ENCODE data around the gene NCAPH2. TPM values are rescaled to one million over a fixed set of nuclear protein-coding genes. Genes with fewer than 3 reads are reported as not detected.

Gene NCAPH2
- 100 to 1,000 TPM; 155 to 165 TPM for total RNA-seq
- 36.5 TPM for polyA plus RNA-seq

DNA sequence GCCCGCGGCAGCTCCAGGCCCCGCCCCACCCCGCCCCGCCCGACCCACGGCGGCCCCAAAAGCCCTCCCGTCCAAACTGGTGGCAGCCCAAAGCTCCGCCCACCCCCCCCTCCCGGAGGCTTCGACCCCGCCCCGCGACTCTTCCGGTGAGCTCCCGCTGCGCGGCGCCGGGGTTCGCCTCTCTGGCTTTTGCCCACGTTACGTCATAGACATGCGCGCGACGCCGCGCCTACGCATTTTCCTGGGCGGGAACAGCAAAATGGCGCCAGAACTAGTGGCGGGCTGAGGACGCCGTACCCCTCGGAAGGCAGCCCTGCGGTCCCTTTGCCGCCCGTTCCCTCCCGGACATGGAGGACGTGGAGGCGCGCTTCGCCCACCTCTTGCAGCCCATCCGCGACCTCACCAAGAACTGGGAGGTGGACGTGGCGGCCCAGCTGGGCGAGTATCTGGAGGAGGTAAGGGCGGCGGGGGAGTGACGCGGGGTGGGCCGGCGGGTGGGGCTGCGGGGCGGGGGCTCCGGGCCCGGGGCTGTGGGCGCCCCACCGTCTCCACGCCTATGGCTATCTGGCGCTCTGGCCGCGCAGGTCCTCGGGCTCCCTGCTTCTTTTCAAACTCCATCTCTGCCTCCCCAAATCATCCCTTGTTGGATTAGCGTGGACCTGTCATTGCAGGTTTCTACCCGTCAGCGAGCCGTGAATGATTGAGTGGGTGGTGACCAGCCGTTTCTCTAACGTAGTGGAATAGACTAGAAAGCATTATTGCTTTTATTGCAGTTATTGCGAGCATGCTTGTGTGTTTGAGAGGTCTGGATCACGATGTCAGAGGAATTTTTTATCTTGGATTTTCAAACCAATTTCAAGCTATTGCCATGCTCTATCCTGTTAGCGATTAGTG is at the start of gene NCAPH2:
Gene NCAPH2, plus strand, starts transcription at position 234 of the 894 bp plus-strand sequence. Its CDS starts 114 bp downstream, at position 348.
- H3K9me3 ChIP-seq (ENCODE audit: low read length), result no peaks in the 10 kb centered on the region
- peak within 1 kb of the TSS; percentile 92 to 99 (median 94) for H3K4me3 Mint-ChIP-seq
- peak within 1 kb of the TSS; percentile 88 for H3K27ac ChIP-seq (ENCODE audit: low read depth, low read length)
- H3K36me3 Mint-ChIP-seq, result peaks cover 0 to 33% (median 2%) of the 10 kb centered on the region in 3 donors
- peaks cover 11% of the 10 kb centered on the region for H3K36me3 ChIP-seq (ENCODE audit: insufficient read depth, low read length)
- H3K27me3 ChIP-seq (ENCODE audit: insufficient read depth, low read length, poor library complexity, severe bottlenecking), result no peaks in the 10 kb centered on the region
- peak within 1 kb of the TSS; percentile 93 to 100 (median 98) for H3K27ac Mint-ChIP-seq
- peaks cover 17 to 32% (median 19%) of the 10 kb centered on the region in 3 donors for H3K4me1 Mint-ChIP-seq
- H3K4me1 ChIP-seq (ENCODE audit: insufficient read depth, low read length), result peaks cover 23% of the 10 kb centered on the region
- H3K27me3 Mint-ChIP-seq, result peaks cover 0 to 1% of the 10 kb centered on the region in 2 donors
- ChIA-PET CTCF (interaction anchor here (0.6 to 8.7 kb wide), 12 partner anchors 9 to 265 kb away, joined by 3 to 91 read pairs (median 5); partner anchors contain the start of genes SCO2 and SYCE3), POLR2A (interaction anchor here (0.6 to 3.3 kb wide), 18 partner anchors 10 to 317 kb away, joined by 3 to 93 read pairs (median 6); partner anchors contain the start of genes CHKB, HDAC10, KLHDC7B and SCO2)
- H3K4me3 ChIP-seq (ENCODE audit: low read length), result peak within 1 kb of the TSS; percentile 80
- DNase-seq, result peak in 4 of 5 donors; percentile 96 to 98 (median 96)
- H3K9me3 Mint-ChIP-seq, result no peaks in the 10 kb centered on the region

DNA sequence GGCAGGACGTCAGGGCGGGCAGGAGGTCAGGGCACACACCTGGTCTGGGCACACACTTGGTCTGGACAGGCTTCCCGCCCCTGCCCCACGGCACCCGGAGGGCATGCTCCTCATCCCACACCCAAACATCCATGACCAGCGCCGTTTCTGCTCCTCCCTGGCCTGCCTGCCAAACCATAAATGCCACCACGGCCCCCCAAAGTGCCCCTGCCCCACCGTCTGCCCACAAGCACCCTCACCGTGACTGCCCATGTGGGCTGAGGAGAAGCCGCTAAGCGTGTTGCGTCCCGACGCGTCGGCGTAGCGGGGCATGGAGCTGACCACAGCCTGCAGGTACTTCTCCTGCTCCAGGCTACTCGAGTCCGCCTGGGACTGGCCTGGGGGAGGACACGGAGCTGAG is 49.0 kb upstream of the NCAPH2 start:
- Histone ChIP-seq H3K4me3 (ENCODE audit: low read length) (no peak overlapping the region), H3K27ac (ENCODE audit: low read depth, low read length) (no peak overlapping the region), H3K36me3 (ENCODE audit: insufficient read depth, low read length) (peaks cover 54% of the 10 kb centered on the region), H3K4me1 (ENCODE audit: insufficient read depth, low read length) (no peaks in the 10 kb centered on the region), H3K27me3 (ENCODE audit: insufficient read depth, low read length, poor library complexity, severe bottlenecking) (no peaks in the 10 kb centered on the region), H3K9me3 (ENCODE audit: low read length) (no peaks in the 10 kb centered on the region)
- H3K27ac Mint-ChIP-seq, result no peak overlapping the region
- H3K9me3 Mint-ChIP-seq, result no peaks in the 10 kb centered on the region
- CTCF ChIA-PET, result interaction anchor here (0.9 to 2.0 kb wide), 3 partner anchors 11 to 67 kb away, joined by 3 to 6 read pairs (median 4); partner anchors contain the start of gene SCO2
- H3K36me3 Mint-ChIP-seq, result peaks cover 5 to 88% (median 7%) of the 10 kb centered on the region in 3 donors
- no peaks in the 10 kb centered on the region for H3K27me3 Mint-ChIP-seq
- no peaks in the 10 kb centered on the region for H3K4me1 Mint-ChIP-seq
- POLR2A ChIA-PET, result no interaction called here
- no peak for DNase-seq
- no peak overlapping the region for H3K4me3 Mint-ChIP-seq

DNA sequence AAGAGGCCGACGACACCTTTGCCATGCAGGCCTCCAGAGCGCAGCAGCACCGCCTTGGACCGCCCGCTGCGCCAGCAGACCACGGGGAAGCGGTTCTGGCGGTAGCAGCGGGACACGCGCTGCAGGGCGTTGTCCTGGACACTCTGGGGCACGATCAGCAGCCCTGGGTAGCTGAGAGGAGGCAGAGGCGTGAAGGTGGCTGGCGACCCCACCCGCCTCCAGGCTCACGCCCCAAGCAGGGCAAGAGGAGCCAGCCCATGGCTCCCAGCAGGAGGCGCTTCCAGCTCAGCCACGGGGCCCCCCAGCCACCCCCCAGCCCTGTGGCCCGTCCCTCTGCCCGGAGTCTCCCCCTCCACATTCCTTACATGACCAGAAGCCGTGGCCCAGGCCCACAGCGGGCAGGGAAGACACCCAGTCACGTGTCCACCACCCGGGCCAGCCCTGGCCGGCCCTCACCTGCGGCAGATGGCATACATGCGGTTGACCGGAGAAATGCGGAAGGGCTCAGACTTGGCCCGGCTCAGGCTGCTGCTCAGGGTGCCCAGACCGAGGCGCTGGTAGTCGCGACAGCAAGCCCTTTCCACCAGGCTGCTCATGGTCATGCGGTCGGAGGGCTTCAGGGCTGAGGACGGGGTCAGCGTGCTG is 48.4 kb upstream of the NCAPH2 start:
- ChIA-PET POLR2A (no interaction called here), CTCF (interaction anchor here (2.0 kb wide), 1 partner anchor 14 kb away, joined by 6 read pairs; no protein-coding TSS in a partner anchor)
- Mint-ChIP-seq H3K27me3 (no peaks in the 10 kb centered on the region), H3K36me3 (peaks cover 5 to 88% (median 7%) of the 10 kb centered on the region in 3 donors), H3K4me1 (no peaks in the 10 kb centered on the region), H3K4me3 (no peak overlapping the region), H3K9me3 (no peaks in the 10 kb centered on the region), H3K27ac (peak overlapping the region in 1 of 8 donors; percentile 51)
- DNase-seq, result no peak
- no peak overlapping the region for H3K27ac ChIP-seq (ENCODE audit: low read depth, low read length)
- H3K9me3 ChIP-seq (ENCODE audit: low read length), result no peaks in the 10 kb centered on the region
- H3K4me1 ChIP-seq (ENCODE audit: insufficient read depth, low read length), result no peaks in the 10 kb centered on the region
- H3K36me3 ChIP-seq (ENCODE audit: insufficient read depth, low read length), result peaks cover 48% of the 10 kb centered on the region
- H3K27me3 ChIP-seq (ENCODE audit: insufficient read depth, low read length, poor library complexity, severe bottlenecking), result no peaks in the 10 kb centered on the region
- no peak overlapping the region for H3K4me3 ChIP-seq (ENCODE audit: low read length)

DNA sequence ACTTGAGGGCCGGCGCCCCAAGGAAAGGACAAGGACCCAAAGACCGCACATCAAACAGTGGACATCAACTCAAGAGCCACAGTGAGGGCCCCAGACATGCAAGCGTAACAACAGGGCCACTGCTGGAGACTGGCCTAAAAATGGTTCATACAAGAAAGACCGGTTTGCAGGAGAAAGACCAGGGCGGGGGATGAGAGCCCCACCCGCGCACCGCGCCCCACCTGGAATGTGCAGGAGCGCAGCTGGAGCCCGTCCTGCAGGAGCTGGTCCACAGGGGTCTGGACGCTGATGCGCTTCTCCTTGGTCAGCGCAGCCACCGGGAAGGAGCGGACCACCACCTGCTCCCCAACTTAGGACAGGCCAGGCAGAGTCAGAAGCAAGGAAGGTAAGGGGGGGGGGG is 47.1 kb upstream of the NCAPH2 start:
- H3K27me3 Mint-ChIP-seq, result no peaks in the 10 kb centered on the region
- peaks cover 5 to 88% (median 5%) of the 10 kb centered on the region in 3 donors for H3K36me3 Mint-ChIP-seq
- no peaks in the 10 kb centered on the region for H3K27me3 ChIP-seq (ENCODE audit: insufficient read depth, low read length, poor library complexity, severe bottlenecking)
- H3K36me3 ChIP-seq (ENCODE audit: insufficient read depth, low read length), result peaks cover 53% of the 10 kb centered on the region
- DNase-seq, result no peak
- peak overlapping the region in 1 of 7 donors; percentile 52 for H3K4me3 Mint-ChIP-seq
- H3K27ac Mint-ChIP-seq, result peak overlapping the region in 4 of 8 donors; percentile 27 to 91 (median 68)
- H3K9me3 Mint-ChIP-seq, result no peaks in the 10 kb centered on the region
- CTCF ChIA-PET, result no interaction called here
- POLR2A ChIA-PET, result interaction anchor here (1.3 kb wide), 1 partner anchor 65 kb away, joined by 3 read pairs; the partner anchor contains the start of gene SCO2
- H3K4me1 ChIP-seq (ENCODE audit: insufficient read depth, low read length), result no peaks in the 10 kb centered on the region
- no peaks in the 10 kb centered on the region for H3K4me1 Mint-ChIP-seq
- no peak overlapping the region for H3K4me3 ChIP-seq (ENCODE audit: low read length)
- H3K9me3 ChIP-seq (ENCODE audit: low read length), result no peaks in the 10 kb centered on the region
- H3K27ac ChIP-seq (ENCODE audit: low read depth, low read length), result no peak overlapping the region

DNA sequence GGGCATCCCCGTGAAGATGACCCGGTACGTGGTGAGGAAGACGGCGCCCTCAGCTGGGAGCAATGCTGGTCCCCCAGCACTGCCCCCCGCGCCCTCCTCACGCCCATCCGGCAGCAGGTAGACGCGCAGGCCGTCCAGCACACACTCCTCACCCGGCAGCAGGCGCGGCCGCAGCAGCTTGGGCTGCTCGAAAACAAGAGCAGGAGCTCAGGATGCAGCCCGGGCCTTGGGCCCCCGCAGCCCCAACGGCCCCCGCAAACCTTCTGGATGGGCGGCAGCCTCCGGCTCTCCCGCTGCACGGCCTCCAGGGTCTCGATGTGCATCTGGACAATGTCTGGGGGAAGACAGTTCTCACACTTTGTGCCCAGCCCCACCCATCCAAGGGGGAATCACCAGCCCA is 46.5 kb upstream of the NCAPH2 start:
- POLR2A ChIA-PET, result interaction anchor here (1.3 kb wide), 1 partner anchor 64 kb away, joined by 3 read pairs; the partner anchor contains the start of gene SCO2
- H3K27ac Mint-ChIP-seq, result peak overlapping the region in 1 of 8 donors; percentile 58
- H3K4me3 ChIP-seq (ENCODE audit: low read length), result no peak overlapping the region

DNA sequence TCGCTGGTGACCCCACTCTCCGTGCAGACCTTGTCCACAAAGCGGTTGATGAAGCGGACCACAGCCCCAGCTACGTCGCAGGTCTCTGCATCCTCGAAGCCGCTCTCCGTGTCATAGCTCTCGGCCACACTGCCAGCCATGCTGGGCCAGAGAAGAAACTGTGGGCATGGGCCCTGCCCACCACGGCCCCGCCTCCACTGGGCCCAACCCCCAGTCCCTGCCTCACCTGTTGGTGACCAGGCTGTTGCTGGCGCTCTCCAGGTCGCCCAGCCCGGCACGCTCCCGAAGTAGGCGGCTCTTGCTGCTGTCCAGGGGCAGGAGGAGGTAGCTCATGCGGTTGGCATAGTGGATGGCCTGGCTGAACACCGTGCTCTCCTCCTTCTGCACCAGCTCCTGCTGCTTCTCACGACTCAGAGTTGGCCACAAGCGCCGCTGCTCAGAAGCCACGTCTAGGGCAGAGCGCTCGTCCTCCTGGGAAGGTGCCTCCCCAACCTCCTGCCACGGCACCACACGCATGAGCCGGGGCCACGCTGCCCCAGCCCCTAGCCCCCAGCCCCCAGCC is 46.0 kb upstream of the NCAPH2 start:
- Histone ChIP-seq H3K27me3 (ENCODE audit: insufficient read depth, low read length, poor library complexity, severe bottlenecking) (no peaks in the 10 kb centered on the region), H3K36me3 (ENCODE audit: insufficient read depth, low read length) (peaks cover 56% of the 10 kb centered on the region), H3K4me1 (ENCODE audit: insufficient read depth, low read length) (no peaks in the 10 kb centered on the region), H3K4me3 (ENCODE audit: low read length) (no peak overlapping the region), H3K9me3 (ENCODE audit: low read length) (no peaks in the 10 kb centered on the region), H3K27ac (ENCODE audit: low read depth, low read length) (no peak overlapping the region)
- CTCF ChIA-PET, result no interaction called here
- Mint-ChIP-seq H3K4me1 (peaks cover 5 to 9% (median 6%) of the 10 kb centered on the region in 3 donors), H3K9me3 (no peaks in the 10 kb centered on the region), H3K36me3 (peaks cover 5 to 92% (median 7%) of the 10 kb centered on the region in 3 donors), H3K27ac (peak overlapping the region in 1 of 8 donors; percentile 58), H3K27me3 (no peaks in the 10 kb centered on the region), H3K4me3 (no peak overlapping the region)
- POLR2A ChIA-PET, result interaction anchor here (1.3 kb wide), 1 partner anchor 64 kb away, joined by 3 read pairs; the partner anchor contains the start of gene SCO2
- DNase-seq, result no peak

More for the DNA sequence above, 46.5 kb upstream of the NCAPH2 start:
- Histone ChIP-seq H3K9me3 (ENCODE audit: low read length) (no peaks in the 10 kb centered on the region), H3K27ac (ENCODE audit: low read depth, low read length) (no peak overlapping the region), H3K36me3 (ENCODE audit: insufficient read depth, low read length) (peaks cover 56% of the 10 kb centered on the region), H3K27me3 (ENCODE audit: insufficient read depth, low read length, poor library complexity, severe bottlenecking) (no peaks in the 10 kb centered on the region), H3K4me1 (ENCODE audit: insufficient read depth, low read length) (no peaks in the 10 kb centered on the region)
- CTCF ChIA-PET, result no interaction called here
- peaks cover 0 to 4% (median 1%) of the 10 kb centered on the region in 3 donors for H3K4me1 Mint-ChIP-seq
- H3K9me3 Mint-ChIP-seq, result no peaks in the 10 kb centered on the region
- H3K36me3 Mint-ChIP-seq, result peaks cover 5 to 91% (median 5%) of the 10 kb centered on the region in 3 donors
- no peak for DNase-seq
- H3K4me3 Mint-ChIP-seq, result no peak overlapping the region
- H3K27me3 Mint-ChIP-seq, result no peaks in the 10 kb centered on the region

DNA sequence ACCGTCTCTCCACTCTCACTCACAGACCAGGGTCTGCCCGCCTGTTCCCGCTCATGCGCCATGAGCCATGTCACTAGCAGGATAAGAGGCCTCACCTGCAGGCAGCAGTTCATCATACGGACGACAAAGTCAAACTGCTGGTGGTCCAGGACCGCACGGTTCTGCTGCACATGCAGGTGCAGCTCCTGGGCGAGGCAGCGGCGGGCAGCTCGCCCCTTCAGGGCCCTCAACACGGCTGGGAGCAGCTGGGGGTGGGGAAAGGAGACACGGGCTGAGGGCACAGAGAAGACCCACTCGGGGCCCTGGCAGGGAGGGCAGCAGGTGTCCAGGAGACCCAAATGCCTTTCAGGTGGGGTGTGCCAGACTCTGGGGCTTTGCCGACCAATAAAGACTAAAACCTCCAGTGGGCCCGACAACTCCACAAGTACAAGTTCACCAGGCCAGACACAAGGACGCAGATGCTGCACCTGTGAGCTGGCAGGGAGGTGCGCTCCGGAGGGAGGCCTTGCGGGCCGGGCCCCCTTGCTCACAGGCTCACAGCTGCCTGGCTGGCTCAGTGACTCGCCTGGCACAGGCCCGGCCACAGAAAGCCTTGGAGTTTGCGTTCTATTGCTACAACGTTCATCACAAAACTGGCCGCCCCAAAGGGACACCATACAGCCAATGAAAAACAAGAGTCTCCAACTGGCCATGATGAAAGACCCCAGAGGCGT is 44.7 kb upstream of the NCAPH2 start:
- Histone ChIP-seq H3K27me3 (ENCODE audit: insufficient read depth, low read length, poor library complexity, severe bottlenecking) (no peaks in the 10 kb centered on the region), H3K27ac (ENCODE audit: low read depth, low read length) (no peak overlapping the region), H3K9me3 (ENCODE audit: low read length) (no peaks in the 10 kb centered on the region), H3K4me1 (ENCODE audit: insufficient read depth, low read length) (peaks cover 5% of the 10 kb centered on the region), H3K4me3 (ENCODE audit: low read length) (no peak overlapping the region), H3K36me3 (ENCODE audit: insufficient read depth, low read length) (peaks cover 57% of the 10 kb centered on the region)
- DNase-seq, result no peak
- Mint-ChIP-seq H3K4me3 (peak overlapping the region in 1 of 7 donors; percentile 21), H3K27ac (peak overlapping the region in 4 of 8 donors; percentile 30 to 78 (median 56)), H3K36me3 (peaks cover 5 to 93% (median 7%) of the 10 kb centered on the region in 3 donors), H3K4me1 (peaks cover 6 to 19% (median 6%) of the 10 kb centered on the region in 3 donors), H3K9me3 (no peaks in the 10 kb centered on the region), H3K27me3 (no peaks in the 10 kb centered on the region)
- ChIA-PET POLR2A (no interaction called here), CTCF (interaction anchor here (1.0 to 1.6 kb wide), 2 partner anchors 99 to 137 kb away, joined by 3 to 4 read pairs; partner anchors contain the start of genes DENND6B and SYCE3)
